WERI-Rb-1 (cell line): ENCODE results near the gene ZNF579.
A peak's percentile ranks its signal among the peaks of the same experiment; 100 is the strongest.

Source experiments
- DNase-seq: peaks from one replicate; pipeline ENCODE4 v3.0.0-alpha.2; 2020
- H3K27ac ChIP-seq: fragments of 250-450 bp; sonication (Bioruptor Pico); 2 replicates; pipeline ENCODE4 v1.5.1; 2020; ENCODE audit warnings: mild to moderate bottlenecking, moderate library complexity
- H3K27me3 ChIP-seq: fragments of 250-450 bp; sonication (Bioruptor Pico); 2 replicates; pipeline ENCODE4 v1.5.1; 2021; ENCODE audit warnings: mild to moderate bottlenecking, low read depth, moderate library complexity; ENCODE audit not compliant: insufficient read depth, severe bottlenecking
- H3K36me3 ChIP-seq: fragments of 250-450 bp; sonication (Bioruptor Pico); 2 replicates; pipeline ENCODE4 v1.5.1; 2020; ENCODE audit warnings: mild to moderate bottlenecking, moderate library complexity
- H3K4me3 ChIP-seq: 2 replicates; pipeline ENCODE4 v1.5.1; 2011; ENCODE audit warnings: low read depth, mild to moderate bottlenecking, control low read depth, low read length
- H3K9me3 ChIP-seq: fragments of 250-450 bp; sonication (Bioruptor Pico); 2 replicates; pipeline ENCODE4 v1.5.1; 2021; ENCODE audit warnings: mild to moderate bottlenecking, moderate library complexity; ENCODE audit not compliant: severe bottlenecking
- TF ChIP-seq, protein P1 (sequence below): IDR thresholded peaks from 2 replicates; pipeline ENCODE4 v1.5.1; 2011; ENCODE audit warnings: low read depth, mild to moderate bottlenecking, control low read depth, inconsistent platforms, low read length

ZNF579 gene

DNA sequence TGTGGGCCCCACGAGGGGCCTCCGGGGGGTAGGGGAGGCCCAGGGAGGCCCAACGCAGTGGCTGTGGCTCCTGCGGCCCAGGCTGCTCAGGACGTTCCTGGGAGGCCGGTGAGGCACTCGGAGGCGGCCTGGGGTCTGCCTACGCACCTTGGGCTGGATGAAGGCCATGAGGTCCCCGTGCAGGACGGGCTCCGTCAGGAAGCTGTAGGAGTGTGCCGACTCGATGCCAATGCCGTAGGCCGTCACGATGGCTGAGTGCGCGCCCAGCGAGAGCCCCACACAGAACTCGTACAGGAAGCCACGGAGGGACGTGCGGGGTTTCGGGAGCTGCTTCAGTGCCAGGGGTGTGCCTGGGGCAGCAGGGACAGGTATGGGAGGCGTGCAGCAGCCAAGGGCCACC is 49.7 kb downstream of the ZNF579 start:
- Histone ChIP-seq H3K36me3 (no peaks in the 10 kb centered on the region), H3K9me3 (no peaks in the 10 kb centered on the region), H3K27ac (no peak overlapping the region; the same call in 1 of the 2 replicates), H3K27me3 (no peaks in the 10 kb centered on the region), H3K4me3 (no peak overlapping the region)
- DNase-seq: no peak
- TF ChIP-seq, protein P1, sequence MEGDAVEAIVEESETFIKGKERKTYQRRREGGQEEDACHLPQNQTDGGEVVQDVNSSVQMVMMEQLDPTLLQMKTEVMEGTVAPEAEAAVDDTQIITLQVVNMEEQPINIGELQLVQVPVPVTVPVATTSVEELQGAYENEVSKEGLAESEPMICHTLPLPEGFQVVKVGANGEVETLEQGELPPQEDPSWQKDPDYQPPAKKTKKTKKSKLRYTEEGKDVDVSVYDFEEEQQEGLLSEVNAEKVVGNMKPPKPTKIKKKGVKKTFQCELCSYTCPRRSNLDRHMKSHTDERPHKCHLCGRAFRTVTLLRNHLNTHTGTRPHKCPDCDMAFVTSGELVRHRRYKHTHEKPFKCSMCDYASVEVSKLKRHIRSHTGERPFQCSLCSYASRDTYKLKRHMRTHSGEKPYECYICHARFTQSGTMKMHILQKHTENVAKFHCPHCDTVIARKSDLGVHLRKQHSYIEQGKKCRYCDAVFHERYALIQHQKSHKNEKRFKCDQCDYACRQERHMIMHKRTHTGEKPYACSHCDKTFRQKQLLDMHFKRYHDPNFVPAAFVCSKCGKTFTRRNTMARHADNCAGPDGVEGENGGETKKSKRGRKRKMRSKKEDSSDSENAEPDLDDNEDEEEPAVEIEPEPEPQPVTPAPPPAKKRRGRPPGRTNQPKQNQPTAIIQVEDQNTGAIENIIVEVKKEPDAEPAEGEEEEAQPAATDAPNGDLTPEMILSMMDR: no peak

- Histone ChIP-seq H3K27ac (peak overlapping the region; percentile 80), H3K9me3 (no peaks in the 10 kb centered on the region), H3K36me3 (no peaks in the 10 kb centered on the region), H3K4me3 (no peak overlapping the region), H3K27me3 (no peaks in the 10 kb centered on the region)
- no peak for DNase-seq
- TF ChIP-seq, protein P1: no peak
Observed at GRCh38 chr19:55529636-55530234, 50.9 kb downstream of the ZNF579 start.

- peak overlapping the region; percentile 4 for H3K4me3 ChIP-seq
- TF ChIP-seq, protein P1: no peak
- no peaks in the 10 kb centered on the region for H3K9me3 ChIP-seq
- H3K27me3 ChIP-seq: no peaks in the 10 kb centered on the region
- peak overlapping the region; percentile 80 for H3K27ac ChIP-seq
- no peaks in the 10 kb centered on the region for H3K36me3 ChIP-seq
- DNase-seq: peak; percentile 89
Observed at GRCh38 chr19:55528030-55528803, 52.4 kb downstream of the ZNF579 start.

GRCh38 chr19:55527197-55528029 is 53.2 kb downstream of the ZNF579 start:
- Histone ChIP-seq H3K4me3 (no peak overlapping the region), H3K36me3 (no peaks in the 10 kb centered on the region), H3K27me3 (no peaks in the 10 kb centered on the region), H3K27ac (no peak overlapping the region), H3K9me3 (no peaks in the 10 kb centered on the region)
- TF ChIP-seq, protein P1: no peak
- DNase-seq: no peak
